GM21423 (cell line): Measurements from ENCODE around the gene C11orf65.

ENCODE experiments used
- ATAC-seq: cut with Tn5 transposase; IDR thresholded peaks from one replicate; pipeline ENCODE4 v1.9.1; 2021; ENCODE audit warnings: mild to moderate bottlenecking, moderate library complexity; ENCODE audit not compliant: unreplicated experiment

The C11orf65 gene

GRCh38 chr11:108467091-108467823 lies at the start of gene C11orf65:
Gene C11orf65, minus strand, starts transcription at chr11:108467529. Its CDS starts 5,970 bp downstream, at chr11:108461559.
- ATAC-seq: peak; percentile 99

GRCh38 chr11:108516125-108516524 lies 48.8 kb upstream of the C11orf65 start:
- no peak for ATAC-seq

- ATAC-seq: no peak
Measured at GRCh38 chr11:108512708-108513107, 45.4 kb upstream of the C11orf65 start.

- ATAC-seq: no peak
Measured at GRCh38 chr11:108511851-108512474, 44.6 kb upstream of the C11orf65 start.

- ATAC-seq: no peak
Measured at GRCh38 chr11:108508653-108509593, 41.6 kb upstream of the C11orf65 start.

GRCh38 chr11:108501396-108501795 lies 34.1 kb upstream of the C11orf65 start:
- no peak for ATAC-seq

GRCh38 chr11:108500721-108501120 lies 33.4 kb upstream of the C11orf65 start:
- no peak for ATAC-seq

GRCh38 chr11:108500169-108500568 lies 32.8 kb upstream of the C11orf65 start:
- ATAC-seq: no peak

- no peak for ATAC-seq
Measured at GRCh38 chr11:108498816-108499408, 31.6 kb upstream of the C11orf65 start.

- peak; percentile 52 for ATAC-seq
Measured at GRCh38 chr11:108498046-108498815, 30.9 kb upstream of the C11orf65 start, which contains the start of gene POGLUT3. Gene POGLUT3, minus strand, starts transcription at chr11:108498384. Its CDS starts 18 bp downstream, at chr11:108498366.

GRCh38 chr11:108497317-108498045 lies 30.2 kb upstream of the C11orf65 start:
- peak; percentile 49 for ATAC-seq

- no peak for ATAC-seq
Measured at GRCh38 chr11:108496643-108497256, 29.4 kb upstream of the C11orf65 start.

- ATAC-seq: no peak
Measured at GRCh38 chr11:108495326-108495725, 28.0 kb upstream of the C11orf65 start.

- no peak for ATAC-seq
Measured at GRCh38 chr11:108494182-108494581, 26.9 kb upstream of the C11orf65 start.

- no peak for ATAC-seq
Measured at GRCh38 chr11:108491936-108492335, 24.6 kb upstream of the C11orf65 start.

- ATAC-seq: no peak
Measured at GRCh38 chr11:108486828-108487227, 19.5 kb upstream of the C11orf65 start.

GRCh38 chr11:108486331-108486730 lies 19.0 kb upstream of the C11orf65 start:
- no peak for ATAC-seq

- ATAC-seq: no peak
Measured at GRCh38 chr11:108483163-108483562, 15.8 kb upstream of the C11orf65 start.
